SK-N-SH treated with all-trans-retinoic acid at 6 μM for 48 hours (cell line): ENCODE data around the gene KLK8.

Source experiments
- CREB5 ChIP-seq: fragments of 250-450 bp; sonication (Bioruptor Pico); IDR thresholded peaks from 2 replicates; pipeline ENCODE4 v1.5.1; 2020; ENCODE audit warnings: low read depth, mild to moderate bottlenecking, moderate library complexity
- TSHZ2 ChIP-seq: fragments of 250-450 bp; sonication (Bioruptor Pico); IDR thresholded peaks from 2 replicates; pipeline ENCODE4 v1.5.0; 2020; ENCODE audit warnings: mild to moderate bottlenecking, moderate library complexity
- ZFP30 ChIP-seq: fragments of 450-650 bp; formaldehyde crosslinking; IDR thresholded peaks from 2 replicates; pipeline ENCODE4 v1.5.0; 2022; ENCODE audit warnings: mild to moderate bottlenecking, moderate library complexity

GRCh38 chr19:51007488-51007887 is 6.1 kb upstream of the KLK8 start:
- no peak for TF ChIP-seq ZFP30 (CRISPR knock-in tag)
- TF ChIP-seq CREB5 (CRISPR knock-in tag), result no peak
- TF ChIP-seq TSHZ2 (CRISPR knock-in tag), result no peak
